HepG2 (cell line): ENCODE data around the gene PPP1R18. TPM values are rescaled to one million over a fixed set of nuclear protein-coding genes. Genes with fewer than 3 reads are reported as not detected.

ENCODE experiments used
- ARNT2 ChIP-seq: sonication (generic); formaldehyde crosslinking; IDR thresholded peaks from 2 replicates; pipeline ENCODE4 v1.8.0; 2022; ENCODE audit warnings: mild to moderate bottlenecking, low read depth, missing genetic modification reagents, moderate library complexity
- CSRNP2 ChIP-seq: sonication (generic); formaldehyde crosslinking; conservative IDR thresholded peaks from 2 replicates; pipeline ENCODE4 v1.8.0; 2022; ENCODE audit warnings: low read depth, missing genetic modification reagents
- EZH2 ChIP-seq: conservative IDR thresholded peaks from 2 replicates; pipeline ENCODE4 v1.6.1; 2012; ENCODE audit warnings: mild to moderate bottlenecking, low read depth, low read length, moderate library complexity
- GRHL1 ChIP-seq: sonication (generic); formaldehyde crosslinking; conservative IDR thresholded peaks from 2 replicates; pipeline ENCODE4 v1.8.0; 2022; ENCODE audit warnings: missing genetic modification reagents
- KDM2A ChIP-seq: sonication (generic); formaldehyde crosslinking; IDR thresholded peaks from 2 replicates; pipeline ENCODE4 v1.4.0; 2020; ENCODE audit warnings: low read depth, missing genetic modification reagents, borderline replicate concordance
- POGZ ChIP-seq: sonication (generic); formaldehyde crosslinking; IDR thresholded peaks from 2 replicates; pipeline ENCODE4 v1.4.0; 2020; ENCODE audit warnings: mild to moderate bottlenecking, missing genetic modification reagents
- RARA ChIP-seq: IDR thresholded peaks from 2 replicates; pipeline ENCODE4 v1.6.1; 2016; ENCODE audit warnings: missing genetic modification reagents, missing compliant biosample characterization
- SAP130 ChIP-seq: IDR thresholded peaks from 2 replicates; pipeline ENCODE4 v1.6.1; 2016; ENCODE audit warnings: low read depth
- SATB2 ChIP-seq: sonication (generic); formaldehyde crosslinking; IDR thresholded peaks from 2 replicates; pipeline ENCODE4 v1.5.0; 2020; ENCODE audit warnings: missing genetic modification reagents
- SPEN ChIP-seq: sonication (generic); formaldehyde crosslinking; IDR thresholded peaks from 2 replicates; pipeline ENCODE4 v1.5.1; 2020; ENCODE audit warnings: low read depth, mild to moderate bottlenecking, missing genetic modification reagents
- TAF1 ChIP-seq: sonication (generic); formaldehyde crosslinking; IDR thresholded peaks from 2 replicates; pipeline ENCODE4 v1.4.0; 2020; ENCODE audit warnings: missing genetic modification reagents
- TFAP4 ChIP-seq: sonication (generic); IDR thresholded peaks from 2 replicates; pipeline ENCODE4 v1.6.1; 2016; ENCODE audit warnings: low read depth, borderline replicate concordance
- ZNF292 ChIP-seq: sonication (generic); formaldehyde crosslinking; IDR thresholded peaks from 2 replicates; pipeline ENCODE4 v1.8.1; 2022; ENCODE audit warnings: mild to moderate bottlenecking, low read depth, missing genetic modification reagents, borderline replicate concordance
- ZNF547 ChIP-seq: sonication (generic); formaldehyde crosslinking; IDR thresholded peaks from 2 replicates; pipeline ENCODE4 v1.5.1; 2020; ENCODE audit warnings: mild to moderate bottlenecking, missing genetic modification reagents
- ZNF709 ChIP-seq: sonication (generic); formaldehyde crosslinking; IDR thresholded peaks from 2 replicates; pipeline ENCODE4 v1.5.0; 2020; ENCODE audit warnings: mild to moderate bottlenecking, missing genetic modification reagents
- polyA plus RNA-seq, 8 experiments: library from polyadenylated mRNA; depleted of rRNA in 3 of 8; stranded (reverse) in 7 of 8; unstranded in 1 of 8; fragments of >200 nt; fragmentation: Illumina TruSeq in 4 of 8; extraction: Trizol in 4 of 8; gene quantifications; 2 replicates each; pipeline versions ENCODE4 v1.2.1 to v1.2.3, GENCODE V29; 2011 to 2016; ENCODE audit warnings: low read depth in 4 of 8, missing spikeins in 1 of 8, mixed read lengths in 1 of 8; ENCODE audit not compliant: insufficient read depth in 1 of 8
- total RNA-seq, 5 experiments: library from RNA; depleted of rRNA; stranded (reverse); fragments of >200 nt; fragmentation: Illumina TruSeq; extraction: Trizol; gene quantifications; 2 replicates each; pipeline ENCODE4 v1.2.3, GENCODE V29; 2016; ENCODE audit warnings: low read depth in 1 of 5
- TF ChIP-seq, protein P1 (sequence below): sonication (generic); formaldehyde crosslinking; IDR thresholded peaks from 2 replicates; pipeline ENCODE4 v1.5.0; 2020; ENCODE audit warnings: missing genetic modification reagents
- TF ChIP-seq, protein P2 (sequence below): sonication (generic); formaldehyde crosslinking; IDR thresholded peaks from 2 replicates; pipeline ENCODE4 v1.9.0; 2021; ENCODE audit warnings: missing genetic modification reagents, borderline replicate concordance
- TF ChIP-seq, protein P3 (sequence below): sonication (generic); formaldehyde crosslinking; conservative IDR thresholded peaks from 2 replicates; pipeline ENCODE4 v1.8.1; 2023; ENCODE audit warnings: missing genetic modification reagents

Gene PPP1R18
- total and polyA plus RNA-seq, 2 of the 13 experiments (the other 11 are each of a cell fraction or from before 2014, with no cell fraction given): 4.9 to 9.2 TPM

- TF ChIP-seq GRHL1 (no peak), ZNF292 (no peak), TAF1 (CRISPR knock-in tag) (peak; percentile 97), CSRNP2 (CRISPR knock-in tag) (no peak; the same call in 1 of the 2 replicates), ZNF547 (CRISPR knock-in tag) (peak; percentile 79; the same call in 1 of the 2 replicates), SAP130 (CRISPR knock-in tag) (peak; percentile 100), KDM2A (CRISPR knock-in tag) (peak; percentile 98), EZH2 (no peak), ARNT2 (CRISPR knock-in tag) (peak; percentile 97), RARA (CRISPR knock-in tag) (peak; percentile 64), SPEN (peak; percentile 99), ZNF709 (CRISPR knock-in tag) (peak; percentile 21; the same call in 1 of the 2 replicates), TFAP4 (peak; percentile 97), SATB2 (CRISPR knock-in tag) (no peak), POGZ (CRISPR knock-in tag) (peak; percentile 96)
- TF ChIP-seq, protein P1, sequence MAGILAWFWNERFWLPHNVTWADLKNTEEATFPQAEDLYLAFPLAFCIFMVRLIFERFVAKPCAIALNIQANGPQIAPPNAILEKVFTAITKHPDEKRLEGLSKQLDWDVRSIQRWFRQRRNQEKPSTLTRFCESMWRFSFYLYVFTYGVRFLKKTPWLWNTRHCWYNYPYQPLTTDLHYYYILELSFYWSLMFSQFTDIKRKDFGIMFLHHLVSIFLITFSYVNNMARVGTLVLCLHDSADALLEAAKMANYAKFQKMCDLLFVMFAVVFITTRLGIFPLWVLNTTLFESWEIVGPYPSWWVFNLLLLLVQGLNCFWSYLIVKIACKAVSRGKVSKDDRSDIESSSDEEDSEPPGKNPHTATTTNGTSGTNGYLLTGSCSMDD: no peak
- TF ChIP-seq, protein P2, sequence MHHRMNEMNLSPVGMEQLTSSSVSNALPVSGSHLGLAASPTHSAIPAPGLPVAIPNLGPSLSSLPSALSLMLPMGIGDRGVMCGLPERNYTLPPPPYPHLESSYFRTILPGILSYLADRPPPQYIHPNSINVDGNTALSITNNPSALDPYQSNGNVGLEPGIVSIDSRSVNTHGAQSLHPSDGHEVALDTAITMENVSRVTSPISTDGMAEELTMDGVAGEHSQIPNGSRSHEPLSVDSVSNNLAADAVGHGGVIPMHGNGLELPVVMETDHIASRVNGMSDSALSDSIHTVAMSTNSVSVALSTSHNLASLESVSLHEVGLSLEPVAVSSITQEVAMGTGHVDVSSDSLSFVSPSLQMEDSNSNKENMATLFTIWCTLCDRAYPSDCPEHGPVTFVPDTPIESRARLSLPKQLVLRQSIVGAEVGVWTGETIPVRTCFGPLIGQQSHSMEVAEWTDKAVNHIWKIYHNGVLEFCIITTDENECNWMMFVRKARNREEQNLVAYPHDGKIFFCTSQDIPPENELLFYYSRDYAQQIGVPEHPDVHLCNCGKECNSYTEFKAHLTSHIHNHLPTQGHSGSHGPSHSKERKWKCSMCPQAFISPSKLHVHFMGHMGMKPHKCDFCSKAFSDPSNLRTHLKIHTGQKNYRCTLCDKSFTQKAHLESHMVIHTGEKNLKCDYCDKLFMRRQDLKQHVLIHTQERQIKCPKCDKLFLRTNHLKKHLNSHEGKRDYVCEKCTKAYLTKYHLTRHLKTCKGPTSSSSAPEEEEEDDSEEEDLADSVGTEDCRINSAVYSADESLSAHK (CRISPR knock-in tag): peak; percentile 85
- TF ChIP-seq, protein P3, sequence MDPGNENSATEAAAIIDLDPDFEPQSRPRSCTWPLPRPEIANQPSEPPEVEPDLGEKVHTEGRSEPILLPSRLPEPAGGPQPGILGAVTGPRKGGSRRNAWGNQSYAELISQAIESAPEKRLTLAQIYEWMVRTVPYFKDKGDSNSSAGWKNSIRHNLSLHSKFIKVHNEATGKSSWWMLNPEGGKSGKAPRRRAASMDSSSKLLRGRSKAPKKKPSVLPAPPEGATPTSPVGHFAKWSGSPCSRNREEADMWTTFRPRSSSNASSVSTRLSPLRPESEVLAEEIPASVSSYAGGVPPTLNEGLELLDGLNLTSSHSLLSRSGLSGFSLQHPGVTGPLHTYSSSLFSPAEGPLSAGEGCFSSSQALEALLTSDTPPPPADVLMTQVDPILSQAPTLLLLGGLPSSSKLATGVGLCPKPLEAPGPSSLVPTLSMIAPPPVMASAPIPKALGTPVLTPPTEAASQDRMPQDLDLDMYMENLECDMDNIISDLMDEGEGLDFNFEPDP (CRISPR knock-in tag): no peak
Observed at GRCh38 chr6:30717129-30717844, 30.8 kb upstream of the PPP1R18 start, which contains the start of gene MDC1 (continued).
